Osteoblast (primary cell): ENCODE results near the gene OR13A1. TPM values are rescaled to one million over a fixed set of nuclear protein-coding genes. Genes with fewer than 3 reads are reported as not detected.
"Not testable (repeated sequence)": the region's sequence is repeated elsewhere in the genome, so short reads cannot be mapped to it uniquely, and the experiment has no call there.

Source experiments
- DNase-seq: peaks from one replicate; pipeline ENCODE4 v3.0.0; 2011; ENCODE audit warnings: low spot score, mixed read lengths; ENCODE audit not compliant: insufficient read length; ENCODE audit errors: missing footprints
- H2AFZ ChIP-seq: 2 replicates; pipeline ENCODE4 v1.6.0; 2011; ENCODE audit warnings: mild to moderate bottlenecking, low read length
- H3K27ac ChIP-seq: 2 replicates; pipeline ENCODE4 v1.5.1; 2011; ENCODE audit warnings: mild to moderate bottlenecking, low read depth, low read length, moderate library complexity
- H3K27me3 ChIP-seq: 2 replicates; pipeline ENCODE4 v1.6.0; 2012; ENCODE audit warnings: mild to moderate bottlenecking, control low read depth, inconsistent platforms, low read length, moderate library complexity; ENCODE audit not compliant: insufficient read depth
- H3K36me3 ChIP-seq: 2 replicates; pipeline ENCODE4 v1.5.1; 2011; ENCODE audit warnings: mild to moderate bottlenecking, low read length, control low read depth, moderate library complexity; ENCODE audit not compliant: insufficient read depth
- H3K4me1 ChIP-seq: 2 replicates; pipeline ENCODE4 v1.5.1; 2011; ENCODE audit warnings: mild to moderate bottlenecking, low read length, control low read depth, moderate library complexity; ENCODE audit not compliant: insufficient read depth
- H3K4me2 ChIP-seq: 2 replicates; pipeline ENCODE4 v1.6.0; 2011; ENCODE audit warnings: mild to moderate bottlenecking, low read length; ENCODE audit not compliant: insufficient read depth
- H3K4me3 ChIP-seq: fragments of 200-600 bp; sonication (generic); 3 replicates; pipeline ENCODE4 v1.5.1; 2012; ENCODE audit warnings: mild to moderate bottlenecking, low read length, inconsistent platforms; ENCODE audit not compliant: insufficient read depth
- H3K79me2 ChIP-seq: 2 replicates; pipeline ENCODE4 v1.6.0; 2012; ENCODE audit warnings: mild to moderate bottlenecking, low read length, control low read depth, inconsistent platforms; ENCODE audit not compliant: insufficient read depth
- H3K9me3 ChIP-seq: 2 replicates; pipeline ENCODE4 v1.5.1; 2011; ENCODE audit warnings: low read depth, low read length, control low read depth
- H4K20me1 ChIP-seq: 2 replicates; pipeline ENCODE4 v1.6.0; 2012; ENCODE audit warnings: mild to moderate bottlenecking, low read length, control low read depth; ENCODE audit not compliant: insufficient read depth
- CTCF ChIP-seq: IDR thresholded peaks from 2 replicates; pipeline ENCODE4 v1.5.1; 2011; ENCODE audit warnings: mild to moderate bottlenecking, low read depth, low read length, moderate library complexity; ENCODE audit errors: extremely low read depth
- total RNA-seq: library from RNA; depleted of rRNA; stranded (reverse); fragments of >200 nt; gene quantifications from 2 replicates; pipeline ENCODE4 v1.2.3, GENCODE V29; 2012

The OR13A1 gene
- total RNA-seq, 1 donor, result under 0.01 TPM

- Histone ChIP-seq H3K27ac (no peak overlapping the region), H3K4me1 (peaks cover 3% of the 10 kb centered on the region), H3K4me3 (no peak overlapping the region), H3K4me2 (no peak overlapping the region), H2AFZ (no peak overlapping the region), H4K20me1 (no peaks in the 10 kb centered on the region), H3K79me2 (no peaks in the 10 kb centered on the region), H3K27me3 (no peaks in the 10 kb centered on the region), H3K36me3 (no peaks in the 10 kb centered on the region), H3K9me3 (no peaks in the 10 kb centered on the region)
- no peak for TF ChIP-seq CTCF
- peak; percentile 35 for DNase-seq
Observed at GRCh38 chr10:45353186-45353585, 37.8 kb upstream of the OR13A1 start.

- H3K36me3 ChIP-seq, H2AFZ ChIP-seq, H3K9me3 ChIP-seq, H3K4me3 ChIP-seq, H3K79me2 ChIP-seq, H4K20me1 ChIP-seq, H3K4me2 ChIP-seq, H3K4me1 ChIP-seq, H3K27me3 ChIP-seq, H3K27ac ChIP-seq, DNase-seq: not testable (repeated sequence)
Observed at GRCh38 chr10:45348196-45348765, 32.9 kb upstream of the OR13A1 start.

- not testable (repeated sequence) for H3K79me2 ChIP-seq, H3K9me3 ChIP-seq, H3K4me3 ChIP-seq, H4K20me1 ChIP-seq, H3K27ac ChIP-seq, H2AFZ ChIP-seq, H3K4me2 ChIP-seq, H3K36me3 ChIP-seq, H3K27me3 ChIP-seq, H3K4me1 ChIP-seq, DNase-seq
Observed at GRCh38 chr10:45347464-45347863, 32.1 kb upstream of the OR13A1 start.

- not testable (repeated sequence) for H3K9me3 ChIP-seq, H3K27ac ChIP-seq, H3K79me2 ChIP-seq, DNase-seq, H4K20me1 ChIP-seq, H3K36me3 ChIP-seq, H2AFZ ChIP-seq, H3K4me2 ChIP-seq, H3K4me3 ChIP-seq, H3K4me1 ChIP-seq, H3K27me3 ChIP-seq
Observed at GRCh38 chr10:45346652-45347335, 31.4 kb upstream of the OR13A1 start.

GRCh38 chr10:45340420-45340819 lies 25.0 kb upstream of the OR13A1 start:
- not testable (repeated sequence) for H3K4me3 ChIP-seq, DNase-seq, H2AFZ ChIP-seq, H3K36me3 ChIP-seq, H3K27me3 ChIP-seq, H4K20me1 ChIP-seq, H3K27ac ChIP-seq, H3K4me1 ChIP-seq, H3K79me2 ChIP-seq, H3K9me3 ChIP-seq, H3K4me2 ChIP-seq

- no peak overlapping the region for H3K4me2 ChIP-seq
- no peak overlapping the region for H3K27ac ChIP-seq
- DNase-seq, result no peak
Observed at GRCh38 chr10:45339894-45340293, 24.5 kb upstream of the OR13A1 start.

GRCh38 chr10:45331824-45332223 lies 16.4 kb upstream of the OR13A1 start:
- not testable (repeated sequence) for H3K4me2 ChIP-seq, H3K9me3 ChIP-seq, H4K20me1 ChIP-seq, H2AFZ ChIP-seq, DNase-seq, H3K27me3 ChIP-seq, H3K27ac ChIP-seq, H3K4me1 ChIP-seq, H3K4me3 ChIP-seq, H3K36me3 ChIP-seq, H3K79me2 ChIP-seq

More at GRCh38 chr10:45339894-45340293, 24.5 kb upstream of the OR13A1 start:
- Histone ChIP-seq H2AFZ (no peak overlapping the region), H3K27me3 (no peaks in the 10 kb centered on the region), H4K20me1 (no peaks in the 10 kb centered on the region), H3K4me1 (no peaks in the 10 kb centered on the region), H3K4me3 (no peak overlapping the region), H3K9me3 (no peaks in the 10 kb centered on the region), H3K79me2 (no peaks in the 10 kb centered on the region), H3K36me3 (no peaks in the 10 kb centered on the region)
- no peak for TF ChIP-seq CTCF
